GM12878 (cell line): Measurements from ENCODE around the gene SF3B4. TPM values are rescaled to one million over a fixed set of nuclear protein-coding genes. Genes with fewer than 3 reads are reported as not detected.

Experiments used
- ATAC-seq: fragments of 200-7000 bp; cut with Tn5 transposase; 3 replicates; pipeline ENCODE4 v1.9.1; 2020; ENCODE audit warnings: mild to moderate bottlenecking, moderate library complexity
- BruUV-seq: library from RNA; stranded (reverse); fragments of 400-500 nt; replicated peaks from 2 replicates; lab custom pipeline; 2021; lab: Mats Ljungman, UMichigan
- CTCF ChIA-PET: fragments of 300-600 bp; sonication (Branson Sonifier 250); formaldehyde crosslinking; extraction: SDS; loops from one replicate; lab custom pipeline; 2021; ENCODE audit warnings: inconsistent platforms; lab: Yijun Ruan, JAX
- POLR2A ChIA-PET: fragments of 350-600 bp; formaldehyde crosslinking; extraction: SDS; loops from one replicate; lab custom pipeline; 2021; ENCODE audit warnings: inconsistent platforms; lab: Charles Lee
- RAD21 ChIA-PET: fragments of 300-600 bp; sonication (Branson Sonifier 250); formaldehyde crosslinking; loops from one replicate; lab custom pipeline; 2023; ENCODE audit warnings: antibody characterized with exemption; ENCODE audit not compliant: unreplicated experiment; lab: Charles Lee
- SMC1A ChIA-PET: fragments of 300-600 bp; sonication (Branson Sonifier 250); formaldehyde crosslinking; loops from one replicate; lab custom pipeline; 2023; ENCODE audit not compliant: unreplicated experiment, uncharacterized antibody; lab: Charles Lee
- DNase-seq: peaks from one replicate; pipeline ENCODE4 v3.0.0-alpha.2; 2011; ENCODE audit warnings: low read depth, low spot score
- FAIRE-seq: peaks from 3 replicates; lab custom pipeline; 2011; peaks lifted over from hg19 to GRCh38; lab: Jason Lieb, UNC
- H2AFZ ChIP-seq: 2 replicates; pipeline ENCODE4 v1.6.0; 2011; ENCODE audit warnings: low read depth, low read length, control low read depth; ENCODE audit not compliant: control insufficient read depth
- H3K27ac ChIP-seq: 2 replicates; pipeline ENCODE4 v1.5.1; 2011; ENCODE audit warnings: control low read depth; ENCODE audit not compliant: control insufficient read depth, insufficient read depth
- H3K27me3 ChIP-seq, 2 experiments: replicated peaks in 1 of 2; 2 replicates each; pipeline versions ENCODE4 v1.6.0 to v1.6.1; 2011; ENCODE audit warnings: low read length in 1 of 2; ENCODE audit not compliant: control insufficient read depth in 2 of 2, insufficient read depth in 2 of 2
- H3K36me3 ChIP-seq, 2 experiments: 2 replicates each; pipeline ENCODE4 v1.5.1; 2011; ENCODE audit warnings: low read length in 1 of 2; ENCODE audit not compliant: control insufficient read depth in 2 of 2, insufficient read depth in 2 of 2
- H3K4me1 ChIP-seq: 2 replicates; pipeline ENCODE4 v1.6.1; 2011; ENCODE audit warnings: mild to moderate bottlenecking, low read length, moderate library complexity, mixed read lengths; ENCODE audit not compliant: control insufficient read depth, insufficient read depth
- H3K4me2 ChIP-seq: 2 replicates; pipeline ENCODE4 v1.6.0; 2011; ENCODE audit warnings: control low read depth; ENCODE audit not compliant: control insufficient read depth, insufficient read depth
- H3K4me3 ChIP-seq: fragments of 200-600 bp; sonication (generic); 2 replicates; pipeline ENCODE4 v1.5.1; 2016
- H3K79me2 ChIP-seq: 2 replicates; pipeline ENCODE4 v1.6.0; 2011; ENCODE audit warnings: low read length; ENCODE audit not compliant: control insufficient read depth, insufficient read depth
- H3K9ac ChIP-seq: 2 replicates; pipeline ENCODE4 v1.8.0; 2011; ENCODE audit warnings: low read length, control low read depth, mixed read lengths; ENCODE audit not compliant: control insufficient read depth, insufficient read depth
- H3K9me3 ChIP-seq: replicated peaks from 3 replicates; pipeline ENCODE4 v1.5.1; 2011; ENCODE audit warnings: mild to moderate bottlenecking, low read length; ENCODE audit not compliant: control insufficient read depth, insufficient read depth
- H4K20me1 ChIP-seq: 2 replicates; pipeline ENCODE4 v1.6.0; 2011; ENCODE audit not compliant: control insufficient read depth, insufficient read depth
- ATF7 ChIP-seq: fragments of 450-650 bp; IDR thresholded peaks from 2 replicates; pipeline ENCODE4 v1.6.1; 2016; ENCODE audit warnings: low read depth, mild to moderate bottlenecking
- BACH1 ChIP-seq: fragments of 450-650 bp; IDR thresholded peaks from 2 replicates; pipeline ENCODE4 v1.6.1; 2017; ENCODE audit warnings: mild to moderate bottlenecking, borderline replicate concordance
- E2F4 ChIP-seq: IDR thresholded peaks from 2 replicates; pipeline ENCODE4 v1.6.1; 2012; ENCODE audit warnings: low read depth, low read length, improper control_type of control experiment
- IKZF1 ChIP-seq: fragments of 450-650 bp; conservative IDR thresholded peaks from 2 replicates; pipeline ENCODE4 v1.6.1; 2017; ENCODE audit warnings: antibody characterized with exemption, mild to moderate bottlenecking
- KAT2A ChIP-seq: conservative IDR thresholded peaks from 2 replicates; pipeline ENCODE4 v1.6.1; 2011; ENCODE audit warnings: low read depth, low read length; ENCODE audit not compliant: control insufficient read depth
- MEF2A ChIP-seq: IDR thresholded peaks from 2 replicates; pipeline ENCODE4 v1.6.1; 2011; ENCODE audit warnings: low read depth, mild to moderate bottlenecking, low read length, moderate library complexity; ENCODE audit not compliant: insufficient read depth
- MXI1 ChIP-seq: fragments of 150-350 bp; IDR thresholded peaks from 2 replicates; pipeline ENCODE4 v1.6.1; 2011; ENCODE audit warnings: low read depth, mild to moderate bottlenecking, inconsistent platforms, low read length, improper control_type of control experiment
- MYB ChIP-seq: fragments of 150-350 bp; IDR thresholded peaks from 2 replicates; pipeline ENCODE4 v1.6.1; 2014; ENCODE audit warnings: mild to moderate bottlenecking, low read depth, low read length, borderline replicate concordance
- MYC ChIP-seq: IDR thresholded peaks from 2 replicates; pipeline ENCODE4 v1.6.1; 2011; ENCODE audit warnings: mild to moderate bottlenecking, low read length, moderate library complexity, inconsistent platforms; ENCODE audit not compliant: insufficient read depth, insufficient replicate concordance, insufficient read length, severe bottlenecking
- POLR2AphosphoS2 ChIP-seq: IDR thresholded peaks from 2 replicates; pipeline ENCODE4 v1.6.1; 2011; ENCODE audit warnings: low read depth, mild to moderate bottlenecking, low read length, improper control_type of control experiment, moderate library complexity
- POU2F2 ChIP-seq: IDR thresholded peaks from 3 replicates; pipeline ENCODE4 v1.6.1; 2011; ENCODE audit warnings: low read depth, mild to moderate bottlenecking, low read length, borderline replicate concordance
- PRDM15 ChIP-seq: fragments of 450-650 bp; formaldehyde crosslinking; IDR thresholded peaks from 2 replicates; pipeline ENCODE4 v1.4.0; 2020; ENCODE audit warnings: mild to moderate bottlenecking, moderate library complexity
- ZBED1 ChIP-seq: IDR thresholded peaks from 2 replicates; pipeline ENCODE4 v1.6.1; 2016; ENCODE audit warnings: borderline replicate concordance
- ZNF207 ChIP-seq: fragments of 450-650 bp; IDR thresholded peaks from 2 replicates; pipeline ENCODE4 v1.6.1; 2014; ENCODE audit warnings: antibody characterized with exemption, mild to moderate bottlenecking, borderline replicate concordance
- WGBS: methylation state at CpG from one replicate; pipeline ENCODE4 v1.1.6; 2016; ENCODE audit warnings: low lambda C conversion rate; ENCODE audit not compliant: insufficient replicate concordance, insufficient coverage; ENCODE audit errors: missing lambda C conversion rate; 5-methylcytosine and 5-hydroxymethylcytosine counted together
- in situ Hi-C: fragments of 300-500 bp; cut with MboI; formaldehyde crosslinking; loops from 9 replicates; pipeline ENCODE4 v1.14.3; 2018; ENCODE audit warnings: mixed read lengths
- intact Hi-C: fragments of 100-400 bp; cut with micrococcal nuclease; formaldehyde crosslinking; loops from one replicate; pipeline ENCODE4 v1.14.2; 2022; ENCODE audit not compliant: unreplicated experiment
- polyA plus RNA-seq, 11 experiments: library from polyadenylated mRNA; depleted of rRNA in 4 of 11; unstranded in 6 of 11; stranded (reverse) in 5 of 11; fragments of >200 nt; fragmentation: Nextera tagmentation in 4 of 11; fragmentation: Illumina TruSeq in 1 of 11; extraction: Ambion mirVana in 4 of 11; extraction: Trizol in 1 of 11; gene quantifications; 1 replicate in 1 of 11; 2 replicates in 10 of 11; pipeline versions ENCODE4 v1.2.1 to v1.2.3, GENCODE V29; 2011 to 2016; ENCODE audit warnings: inconsistent platforms in 2 of 11, missing spikeins in 2 of 11, low read depth in 1 of 11
- total RNA-seq, 4 experiments: library from RNA; depleted of rRNA in 3 of 4; stranded (reverse); fragments of >200 nt in 3 of 4; fragmentation: Illumina TruSeq in 1 of 4; extraction: Trizol in 1 of 4; gene quantifications; 2 replicates each; pipeline versions ENCODE4 v1.2.1 to v1.2.3, GENCODE V29; 2013 to 2021
- TF ChIP-seq, protein P1 (sequence below): IDR thresholded peaks from 2 replicates; pipeline ENCODE4 v1.6.1; 2011; ENCODE audit warnings: mild to moderate bottlenecking, low read depth, low read length, moderate library complexity; ENCODE audit not compliant: insufficient replicate concordance

The SF3B4 gene
- total and polyA plus RNA-seq, 10 of the 15 experiments (the other 5 are each of a cell fraction or from before 2014, with no cell fraction given) = 1.9 to 146 (median 27.5) TPM

DNA sequence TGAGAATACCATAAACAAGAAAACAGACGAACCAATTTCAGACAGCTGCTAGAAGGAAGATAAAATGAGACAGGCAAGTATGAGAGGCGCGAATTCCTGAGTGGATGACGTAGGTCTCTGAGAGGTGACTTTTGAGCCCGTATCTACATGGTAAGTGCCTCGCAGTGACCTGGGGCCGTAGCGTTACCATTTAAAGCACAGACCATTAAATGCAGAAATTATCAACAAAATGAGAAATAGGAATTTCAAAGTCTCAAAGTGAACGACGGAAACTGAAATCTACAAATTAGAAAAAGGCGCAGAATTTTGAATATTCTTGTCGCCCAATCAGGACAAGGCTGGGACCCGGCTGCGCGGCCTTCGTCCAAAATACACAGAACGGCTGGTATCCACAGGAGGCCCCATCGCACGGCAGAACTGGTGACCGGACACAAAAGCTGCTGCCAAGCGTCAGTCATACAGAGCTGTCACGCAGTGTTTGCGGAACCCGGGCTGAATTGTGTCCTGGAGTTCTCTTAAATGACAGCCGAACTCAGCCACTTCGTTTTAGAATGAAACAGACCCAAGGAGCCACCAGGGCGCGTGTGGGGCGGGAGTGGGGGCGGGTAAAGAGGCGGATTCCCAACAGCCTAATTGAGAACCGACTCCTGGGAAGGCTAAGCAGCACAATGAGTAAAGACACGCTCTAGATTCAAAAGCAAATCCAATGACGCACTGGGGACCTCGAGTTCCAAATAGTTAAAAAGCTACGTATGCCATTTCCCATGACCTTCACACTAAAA is 42.1 kb downstream of the SF3B4 start:
- Histone ChIP-seq H4K20me1 (no peaks in the 10 kb centered on the region), H3K9me3 (no peaks in the 10 kb centered on the region), H2AFZ (peak overlapping the region; percentile 24; the same call in 1 of the 2 replicates), H3K4me2 (peak overlapping the region; percentile 87), H3K36me3 (no peaks in the 10 kb centered on the region), H3K27ac (peak overlapping the region; percentile 93), H3K79me2 (peaks cover 17% of the 10 kb centered on the region), H3K27me3 (no peaks in the 10 kb centered on the region), H3K4me3 (peak overlapping the region; percentile 61), H3K9ac (peak overlapping the region; percentile 85), H3K4me1 (no peaks in the 10 kb centered on the region)
- ChIA-PET CTCF (interaction anchor here (1.1 to 1.4 kb wide), 3 partner anchors 42 to 301 kb away, joined by 3 to 5 read pairs (median 3); no protein-coding TSS in a partner anchor), POLR2A (interaction anchor here (1.1 to 4.0 kb wide), 5 partner anchors 37 to 349 kb away, joined by 3 to 57 read pairs (median 25); partner anchors contain the start of gene SF3B4), SMC1A (interaction anchor here (0.9 to 3.3 kb wide), 4 partner anchors 42 to 62 kb away, joined by 3 to 15 read pairs (median 9); no protein-coding TSS in a partner anchor), RAD21 (interaction anchor here (0.6 to 3.2 kb wide), 5 partner anchors 36 to 302 kb away, joined by 3 to 22 read pairs (median 4); partner anchors contain the start of gene OTUD7B)
- FAIRE-seq (no peak), ATAC-seq (peak; percentile 49), DNase-seq (peak; percentile 55)
- in situ Hi-C loops (no loop called here), intact Hi-C loops (loop anchor here (1.0 kb wide), 1 partner anchor 275 kb away; no protein-coding TSS in a partner anchor)
- WGBS = under 1% methylated on average over 36 of the region's 36 CpGs
- no TSS peak for BruUV-seq
- TF ChIP-seq MYC = no peak
- TF ChIP-seq ZBED1 = peak; percentile 20; the same call in 1 of the 2 replicates
- peak; percentile 7; the same call in 1 of the 2 replicates for TF ChIP-seq MYB
- TF ChIP-seq BACH1 = peak; percentile 84
- TF ChIP-seq, protein P1, sequence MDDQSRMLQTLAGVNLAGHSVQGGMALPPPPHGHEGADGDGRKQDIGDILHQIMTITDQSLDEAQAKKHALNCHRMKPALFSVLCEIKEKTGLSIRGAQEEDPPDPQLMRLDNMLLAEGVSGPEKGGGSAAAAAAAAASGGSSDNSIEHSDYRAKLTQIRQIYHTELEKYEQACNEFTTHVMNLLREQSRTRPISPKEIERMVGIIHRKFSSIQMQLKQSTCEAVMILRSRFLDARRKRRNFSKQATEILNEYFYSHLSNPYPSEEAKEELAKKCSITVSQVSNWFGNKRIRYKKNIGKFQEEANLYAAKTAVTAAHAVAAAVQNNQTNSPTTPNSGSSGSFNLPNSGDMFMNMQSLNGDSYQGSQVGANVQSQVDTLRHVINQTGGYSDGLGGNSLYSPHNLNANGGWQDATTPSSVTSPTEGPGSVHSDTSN = peak; percentile 78
- TF ChIP-seq ZNF207 = no peak
- TF ChIP-seq MEF2A = 0 out of 2 replicates have a peak, but pooled peaks have one; percentile 11
- no peak for TF ChIP-seq MXI1
- TF ChIP-seq KAT2A = 0 out of 2 replicates have a peak, but pooled peaks have one; percentile 31
- TF ChIP-seq PRDM15 (CRISPR knock-in tag) = peak; percentile 53; the same call in 1 of the 2 replicates
- peak; percentile 68; the same call in 1 of the 2 replicates for TF ChIP-seq E2F4
- TF ChIP-seq IKZF1 = 0 out of 2 replicates have a peak, but pooled peaks have one; percentile 27
- 0 out of 2 replicates have a peak, but pooled peaks have one; percentile 31 for TF ChIP-seq POLR2AphosphoS2
- TF ChIP-seq POU2F2 = peak; percentile 87
- TF ChIP-seq ATF7 = peak; percentile 71; the same call in 1 of the 2 replicates
